KBM-7 (cell line): Measurements from ENCODE around the gene ZNF787.
"Not testable (repeated sequence)": the region's sequence is repeated elsewhere in the genome, so short reads cannot be mapped to it uniquely, and the experiment has no call there.

ENCODE experiments used
- DNase-seq: peaks from one replicate; pipeline ENCODE4 v3.0.0-alpha.2; 2015
- in situ Hi-C: fragments of 300-500 bp; cut with MboI; formaldehyde crosslinking; loops from 2 replicates; pipeline ENCODE4 v1.14.3; 2020; ENCODE audit warnings: low sequenced_read_pairs, low pct_unique_long_range_greater_than_20kb, mixed read lengths

Gene ZNF787

GRCh38 chr19:56109226-56109625 lies 11.9 kb downstream of the ZNF787 start:
- in situ Hi-C loops, result no loop called here
- no peak for DNase-seq

- no peak for DNase-seq
- in situ Hi-C loops, result no loop called here
Measured at GRCh38 chr19:56108447-56109195, 12.5 kb downstream of the ZNF787 start.

- DNase-seq, result no peak
- in situ Hi-C loops, result no loop called here
Measured at GRCh38 chr19:56107626-56108351, 13.3 kb downstream of the ZNF787 start.

- in situ Hi-C loops, result no loop called here
- DNase-seq, result no peak
Measured at GRCh38 chr19:56106993-56107392, 14.1 kb downstream of the ZNF787 start.

- in situ Hi-C loops, result no loop called here
- no peak for DNase-seq
Measured at GRCh38 chr19:56106397-56106849, 14.7 kb downstream of the ZNF787 start.

GRCh38 chr19:56105831-56106396 lies 15.2 kb downstream of the ZNF787 start:
- in situ Hi-C loops, DNase-seq: not testable (repeated sequence)

GRCh38 chr19:56105090-56105701 lies 15.9 kb downstream of the ZNF787 start:
- in situ Hi-C loops, result no loop called here
- DNase-seq, result no peak

- in situ Hi-C loops, result no loop called here
- no peak for DNase-seq
Measured at GRCh38 chr19:56104423-56104822, 16.7 kb downstream of the ZNF787 start.

GRCh38 chr19:56103027-56103614 lies 18.0 kb downstream of the ZNF787 start:
- DNase-seq, result no peak
- in situ Hi-C loops, result no loop called here

- no peak for DNase-seq
- in situ Hi-C loops, result no loop called here
Measured at GRCh38 chr19:56101746-56102535, 19.2 kb downstream of the ZNF787 start.

GRCh38 chr19:56101095-56101494 lies 20.0 kb downstream of the ZNF787 start:
- in situ Hi-C loops, result no loop called here
- DNase-seq, result no peak

GRCh38 chr19:56099638-56100539 lies 21.2 kb downstream of the ZNF787 start:
- DNase-seq, result no peak
- in situ Hi-C loops, result no loop called here

- in situ Hi-C loops, result no loop called here
- no peak for DNase-seq
Measured at GRCh38 chr19:56098731-56099568, 22.1 kb downstream of the ZNF787 start.

- DNase-seq, in situ Hi-C loops: not testable (repeated sequence)
Measured at GRCh38 chr19:56098237-56098636, 22.9 kb downstream of the ZNF787 start.

- in situ Hi-C loops, result no loop called here
- DNase-seq, result no peak
Measured at GRCh38 chr19:56097776-56098175, 23.3 kb downstream of the ZNF787 start.

- DNase-seq, result no peak
- in situ Hi-C loops, result no loop called here
Measured at GRCh38 chr19:56097306-56097705, 23.8 kb downstream of the ZNF787 start.

- in situ Hi-C loops, result no loop called here
- DNase-seq, result no peak
Measured at GRCh38 chr19:56096665-56097064, 24.4 kb downstream of the ZNF787 start.
